ENCODE measurements around the gene COL25A1.

The COL25A1 gene

DNA sequence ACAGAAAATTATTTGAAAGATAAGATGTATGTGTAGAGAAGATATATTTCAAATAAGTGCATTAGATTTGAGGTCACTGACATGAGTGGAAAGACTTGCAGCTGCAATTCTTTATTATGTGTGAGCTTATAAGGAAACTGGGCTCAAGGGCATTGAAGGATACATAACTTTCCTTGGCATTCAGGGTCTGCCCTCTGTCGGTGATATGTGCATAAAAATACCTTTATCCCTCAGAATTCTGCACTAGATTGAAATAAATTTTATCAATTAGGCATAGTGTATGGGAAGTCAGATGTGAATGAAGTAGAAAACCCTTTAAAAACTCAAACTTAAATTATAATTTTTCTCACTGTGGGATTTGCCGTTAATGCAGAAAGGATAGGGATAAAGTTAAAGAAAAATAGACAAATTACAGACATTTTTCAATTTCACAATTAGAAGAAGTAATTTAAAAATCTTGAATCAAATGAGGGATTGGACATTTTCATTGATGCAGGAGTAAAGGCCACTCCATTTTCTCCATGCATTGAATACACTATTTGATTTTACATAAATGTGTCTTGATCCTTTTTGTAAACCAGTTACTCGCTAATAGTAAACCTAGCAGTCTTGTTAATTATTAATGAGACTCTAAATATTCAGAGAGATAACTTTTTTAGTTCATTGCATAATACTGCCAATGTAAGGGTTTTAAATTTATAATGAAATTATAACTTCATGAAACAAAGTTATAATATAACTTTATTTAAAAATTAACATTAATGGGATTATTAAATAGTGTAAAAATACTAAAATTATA is 518.6 kb downstream of the COL25A1 start:
- no peaks in the 10 kb centered on the region for H3K4me1 ChIP-seq (ENCODE audit: control insufficient read depth, insufficient read depth, low read length)
- H3K9ac ChIP-seq (ENCODE audit: low read depth, low read length): no peak overlapping the region
- H3K27me3 ChIP-seq (ENCODE audit: control insufficient read depth, insufficient read depth, low read length): no peaks in the 10 kb centered on the region
- H3K9me3 ChIP-seq (ENCODE audit: control insufficient read depth, insufficient read depth, low read length): no peaks in the 10 kb centered on the region
- H3K4me3 ChIP-seq (ENCODE audit: low read depth, low read length): no peak overlapping the region
- H3K36me3 ChIP-seq (ENCODE audit: control insufficient read depth, insufficient read depth, low read length): no peaks in the 10 kb centered on the region

- Histone ChIP-seq H3K27me3 (ENCODE audit: control insufficient read depth, insufficient read depth, low read length) (no peaks in the 10 kb centered on the region), H3K4me3 (ENCODE audit: low read depth, low read length) (no peak overlapping the region), H3K36me3 (ENCODE audit: control insufficient read depth, insufficient read depth, low read length) (no peaks in the 10 kb centered on the region), H3K9me3 (ENCODE audit: control insufficient read depth, insufficient read depth, low read length) (no peaks in the 10 kb centered on the region), H3K4me1 (ENCODE audit: control insufficient read depth, insufficient read depth, low read length) (no peaks in the 10 kb centered on the region), H3K9ac (ENCODE audit: low read depth, low read length) (no peak overlapping the region)
These were observed 522.5 kb downstream of the COL25A1 start for GRCh38 chr4:108779958-108780357.

DNA sequence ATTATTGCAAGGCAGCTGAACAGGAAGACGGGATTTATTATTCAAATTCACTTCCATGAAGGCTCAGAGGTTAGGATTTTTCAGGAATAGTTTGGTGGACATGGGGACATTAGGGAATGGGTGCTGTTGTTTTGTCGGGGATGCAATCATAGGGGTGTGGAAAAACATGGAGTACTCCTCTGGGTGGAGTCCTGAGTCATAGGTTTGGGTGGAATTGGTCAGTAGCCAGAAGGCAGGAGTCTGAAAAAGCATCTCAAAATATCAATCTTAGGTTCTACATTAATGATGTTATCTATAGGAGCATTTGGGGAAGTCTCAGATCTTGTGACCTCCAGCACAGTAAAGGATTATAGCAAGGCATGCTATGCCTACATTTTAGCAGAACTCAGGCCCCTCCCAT is 525.1 kb downstream of the COL25A1 start:
- Histone ChIP-seq H3K9me3 (ENCODE audit: control insufficient read depth, insufficient read depth, low read length) (no peaks in the 10 kb centered on the region), H3K9ac (ENCODE audit: low read depth, low read length) (no peak overlapping the region), H3K27me3 (ENCODE audit: control insufficient read depth, insufficient read depth, low read length) (no peaks in the 10 kb centered on the region), H3K4me1 (ENCODE audit: control insufficient read depth, insufficient read depth, low read length) (no peaks in the 10 kb centered on the region), H3K36me3 (ENCODE audit: control insufficient read depth, insufficient read depth, low read length) (no peaks in the 10 kb centered on the region), H3K4me3 (ENCODE audit: low read depth, low read length) (no peak overlapping the region)

GRCh38 chr4:108775921-108776320 is 526.5 kb downstream of the COL25A1 start:
- Histone ChIP-seq H3K4me1 (ENCODE audit: control insufficient read depth, insufficient read depth, low read length) (no peaks in the 10 kb centered on the region), H3K4me3 (ENCODE audit: low read depth, low read length) (no peak overlapping the region), H3K9me3 (ENCODE audit: control insufficient read depth, insufficient read depth, low read length) (no peaks in the 10 kb centered on the region), H3K27me3 (ENCODE audit: control insufficient read depth, insufficient read depth, low read length) (no peaks in the 10 kb centered on the region), H3K9ac (ENCODE audit: low read depth, low read length) (no peak overlapping the region), H3K36me3 (ENCODE audit: control insufficient read depth, insufficient read depth, low read length) (no peaks in the 10 kb centered on the region)

GRCh38 chr4:108774809-108775530 is 527.5 kb downstream of the COL25A1 start:
- Histone ChIP-seq H3K36me3 (ENCODE audit: control insufficient read depth, insufficient read depth, low read length) (no peaks in the 10 kb centered on the region), H3K4me3 (ENCODE audit: low read depth, low read length) (no peak overlapping the region), H3K27me3 (ENCODE audit: control insufficient read depth, insufficient read depth, low read length) (no peaks in the 10 kb centered on the region), H3K4me1 (ENCODE audit: control insufficient read depth, insufficient read depth, low read length) (no peaks in the 10 kb centered on the region), H3K9ac (ENCODE audit: low read depth, low read length) (no peak overlapping the region), H3K9me3 (ENCODE audit: control insufficient read depth, insufficient read depth, low read length) (no peaks in the 10 kb centered on the region)

DNA sequence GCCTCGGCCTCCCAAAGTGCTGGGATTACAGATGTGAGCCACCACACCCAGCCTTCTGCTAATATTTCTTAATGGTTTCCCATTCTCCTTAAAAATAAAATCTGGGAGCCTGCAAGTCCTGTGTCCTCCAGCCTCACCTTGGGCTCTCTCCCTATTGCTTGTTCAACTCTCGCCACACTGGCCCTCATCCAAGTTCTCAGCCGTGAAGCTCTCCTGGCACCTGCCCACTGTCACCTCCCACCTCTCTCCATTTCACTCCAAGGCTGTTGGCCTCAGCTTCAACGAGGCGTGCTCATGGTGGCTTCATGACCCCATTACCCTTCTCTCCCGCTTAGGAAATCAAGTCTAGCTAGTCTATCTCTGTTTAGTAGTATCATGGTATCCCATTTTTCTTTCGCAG is 530.1 kb downstream of the COL25A1 start:
- no peak overlapping the region for H3K9ac ChIP-seq (ENCODE audit: low read depth, low read length)
- H3K4me3 ChIP-seq (ENCODE audit: low read depth, low read length): no peak overlapping the region
- H3K27me3 ChIP-seq (ENCODE audit: control insufficient read depth, insufficient read depth, low read length): no peaks in the 10 kb centered on the region
- H3K4me1 ChIP-seq (ENCODE audit: control insufficient read depth, insufficient read depth, low read length): no peaks in the 10 kb centered on the region
- no peaks in the 10 kb centered on the region for H3K9me3 ChIP-seq (ENCODE audit: control insufficient read depth, insufficient read depth, low read length)
- H3K36me3 ChIP-seq (ENCODE audit: control insufficient read depth, insufficient read depth, low read length): no peaks in the 10 kb centered on the region

GRCh38 chr4:108766058-108766457 is 536.4 kb downstream of the COL25A1 start:
- Histone ChIP-seq H3K27me3 (ENCODE audit: control insufficient read depth, insufficient read depth, low read length) (peaks cover 23% of the 10 kb centered on the region), H3K36me3 (ENCODE audit: control insufficient read depth, insufficient read depth, low read length) (no peaks in the 10 kb centered on the region), H3K9me3 (ENCODE audit: control insufficient read depth, insufficient read depth, low read length) (no peaks in the 10 kb centered on the region), H3K4me1 (ENCODE audit: control insufficient read depth, insufficient read depth, low read length) (peaks cover 3% of the 10 kb centered on the region), H3K9ac (ENCODE audit: low read depth, low read length) (no peak overlapping the region), H3K4me3 (ENCODE audit: low read depth, low read length) (no peak overlapping the region)

DNA sequence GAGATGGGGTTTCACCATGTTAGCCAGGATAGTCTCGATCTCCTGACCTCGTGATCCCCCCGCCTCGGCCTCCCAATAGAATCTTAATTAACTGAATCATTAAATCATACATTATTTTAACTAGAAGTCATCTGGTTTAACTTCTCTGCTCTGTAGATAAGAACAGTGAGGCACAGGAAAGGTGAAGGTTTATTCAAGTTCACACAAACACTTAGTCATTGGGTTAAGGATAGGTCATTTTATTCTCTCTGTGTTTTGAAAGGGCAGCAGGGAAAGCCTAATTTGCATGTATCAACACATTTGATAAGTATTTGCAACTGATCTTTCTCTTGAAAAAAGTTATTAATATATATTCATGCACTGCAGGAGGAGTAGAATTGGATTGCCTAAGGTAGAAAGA is 538.5 kb downstream of the COL25A1 start:
- H3K36me3 ChIP-seq (ENCODE audit: control insufficient read depth, insufficient read depth, low read length): no peaks in the 10 kb centered on the region
- H3K27me3 ChIP-seq (ENCODE audit: control insufficient read depth, insufficient read depth, low read length): peaks cover 34% of the 10 kb centered on the region

DNA sequence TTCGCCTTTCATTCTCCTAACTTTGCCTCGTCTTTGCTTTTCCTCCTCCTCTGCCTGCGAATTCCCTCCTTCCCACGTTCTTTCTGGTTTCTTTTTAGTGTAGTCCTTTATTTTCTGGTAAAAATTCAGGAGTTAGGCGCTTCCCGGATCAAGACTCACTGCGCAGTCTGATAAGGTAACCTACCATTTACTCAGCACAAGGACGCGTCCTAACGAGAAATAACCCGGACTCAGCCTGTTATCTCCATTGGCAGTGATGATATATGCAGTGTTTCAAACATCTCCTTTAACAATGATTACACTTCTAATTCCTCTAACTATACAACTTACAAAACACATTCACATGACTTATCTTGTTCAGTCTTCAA is 539.2 kb downstream of the COL25A1 start:
- Histone ChIP-seq H3K4me1 (ENCODE audit: control insufficient read depth, insufficient read depth, low read length) (peaks cover 3% of the 10 kb centered on the region), H3K4me3 (ENCODE audit: low read depth, low read length) (peak overlapping the region; percentile 88), H3K9ac (ENCODE audit: low read depth, low read length) (no peak overlapping the region), H3K27me3 (ENCODE audit: control insufficient read depth, insufficient read depth, low read length) (peaks cover 34% of the 10 kb centered on the region), H3K9me3 (ENCODE audit: control insufficient read depth, insufficient read depth, low read length) (no peaks in the 10 kb centered on the region), H3K36me3 (ENCODE audit: control insufficient read depth, insufficient read depth, low read length) (no peaks in the 10 kb centered on the region)

More for the DNA sequence above, 538.5 kb downstream of the COL25A1 start:
- H3K4me3 ChIP-seq (ENCODE audit: low read depth, low read length): no peak overlapping the region
- H3K9ac ChIP-seq (ENCODE audit: low read depth, low read length): no peak overlapping the region
- H3K4me1 ChIP-seq (ENCODE audit: control insufficient read depth, insufficient read depth, low read length): peaks cover 3% of the 10 kb centered on the region
- H3K9me3 ChIP-seq (ENCODE audit: control insufficient read depth, insufficient read depth, low read length): no peaks in the 10 kb centered on the region

DNA sequence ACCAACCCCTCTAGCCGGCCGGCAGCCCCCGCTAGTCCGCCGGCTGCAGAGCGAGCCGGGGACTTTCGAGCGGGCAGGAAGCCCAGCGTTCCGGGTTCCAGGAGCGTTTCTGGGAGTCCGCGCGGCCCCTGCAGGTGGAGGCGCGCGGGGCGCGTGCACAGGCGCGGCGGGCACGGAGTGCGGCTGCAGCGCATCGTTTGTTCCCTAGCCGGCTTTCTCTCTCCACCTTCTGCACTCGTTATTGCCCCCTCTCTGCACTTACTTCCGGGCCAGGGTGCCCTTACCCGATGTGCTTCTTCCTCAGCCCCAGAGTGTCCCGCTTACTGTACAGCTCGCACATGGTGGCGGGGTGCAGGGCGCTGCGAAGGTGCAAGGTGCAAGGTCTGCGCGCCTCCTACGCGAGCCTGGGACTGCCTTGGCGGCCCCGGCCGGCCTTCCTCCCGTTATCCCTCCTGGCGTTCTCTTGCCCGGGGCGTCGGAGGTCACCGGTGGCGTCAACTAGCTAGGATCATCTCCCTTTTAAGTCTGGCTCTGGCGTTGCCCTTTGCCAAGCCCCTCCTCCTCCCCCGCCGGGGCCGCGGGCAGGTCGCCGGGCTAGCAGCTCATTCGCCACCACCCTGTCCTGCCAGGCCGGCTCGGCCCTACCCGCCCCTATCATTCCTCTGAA is 539.8 kb downstream of the COL25A1 start, which contains the start of gene ETNPPL:
Gene ETNPPL (minus strand): TSS at position 495 of the 667 bp plus-strand sequence. CDS start 155 bp downstream, at position 340.
- H3K4me1 ChIP-seq (ENCODE audit: control insufficient read depth, insufficient read depth, low read length): peaks cover 3% of the 10 kb centered on the region
- no peak within 1 kb of the TSS for H3K9ac ChIP-seq (ENCODE audit: low read depth, low read length)

More for the DNA sequence above, 539.8 kb downstream of the COL25A1 start, which contains the start of gene ETNPPL:
- Histone ChIP-seq H3K27me3 (ENCODE audit: control insufficient read depth, insufficient read depth, low read length) (peaks cover 34% of the 10 kb centered on the region), H3K36me3 (ENCODE audit: control insufficient read depth, insufficient read depth, low read length) (no peaks in the 10 kb centered on the region), H3K4me3 (ENCODE audit: low read depth, low read length) (peak within 1 kb of the TSS; percentile 88), H3K9me3 (ENCODE audit: control insufficient read depth, insufficient read depth, low read length) (no peaks in the 10 kb centered on the region)

Measured in iPS-15b (cell line).